Peyer's patch (tissue), 4 donors: ENCODE results near the gene PDZD8.

Experiments
- CTCF ChIP-seq, 6 experiments: fragments of 450-650 bp in 4 of 6; fragments of 200-600 bp in 2 of 6; sonication (generic) in 1 of 6; IDR thresholded peaks; one replicate each; pipeline ENCODE4 v1.5.1; 2017 to 2019; ENCODE audit warnings: antibody characterized with exemption in 6 of 6, mild to moderate bottlenecking in 3 of 6, moderate library complexity in 1 of 6
- POLR2A ChIP-seq, 2 donors: fragments of 450-650 bp; IDR thresholded peaks; one replicate each; pipeline ENCODE4 v1.5.1; 2017; ENCODE audit warnings: antibody characterized with exemption in 2 of 2, mild to moderate bottlenecking in 2 of 2, moderate library complexity in 2 of 2

GRCh38 chr10:117363028-117363427 is 12.2 kb downstream of the PDZD8 start:
- TF ChIP-seq CTCF (IDR thresholded peaks at IDR 0.05) (no peak), POLR2A (IDR thresholded peaks at IDR 0.05) (no peak)
